HCT116 (cell line): ENCODE data around the gene DYNLT3. TPM values are rescaled to one million over a fixed set of nuclear protein-coding genes. Genes with fewer than 3 reads are reported as not detected.

Experiments
- ATAC-seq: fragments of 200-7000 bp; cut with Tn5 transposase; 2 replicates; pipeline ENCODE4 v1.9.1; 2020; ENCODE audit warnings: mild to moderate bottlenecking, moderate library complexity
- BruUV-seq: library from RNA; stranded (reverse); fragments of 400-500 nt; replicated peaks from 2 replicates; lab custom pipeline; 2021; lab: Mats Ljungman, UMichigan
- CTCF ChIA-PET: fragments of 300-600 bp; sonication (Branson Sonifier 250); formaldehyde crosslinking; loops from one replicate; lab custom pipeline; 2021; ENCODE audit warnings: antibody characterized with exemption; lab: Charles Lee
- POLR2A ChIA-PET: fragments of 300-600, 350-600 bp; sonication (Branson Sonifier 250); formaldehyde crosslinking; loops from one replicate; lab custom pipeline; 2021; ENCODE audit warnings: antibody characterized with exemption; lab: Charles Lee
- RAD21 ChIA-PET, 2 experiments: fragments of 300-600 bp; sonication (Branson Sonifier 250); formaldehyde crosslinking; loops; one replicate each; lab custom pipeline; 2023; ENCODE audit warnings: low total read pairs in 2 of 2; ENCODE audit not compliant: uncharacterized antibody in 2 of 2, unreplicated experiment in 2 of 2, low non-redundant PET in 1 of 2; lab: Charles Lee
- DNase-seq: peaks from one replicate; pipeline ENCODE4 v3.0.0-alpha.2; 2010; ENCODE audit warnings: low read depth, low spot score
- H2AFZ ChIP-seq: fragments of 200-600 bp; shearing (Covaris generic), sonication (generic); 2 replicates; pipeline ENCODE4 v1.6.1; 2017; ENCODE audit warnings: low read depth, mixed run types, mixed read lengths, antibody characterized with exemption, low read length; ENCODE audit not compliant: poor library complexity, severe bottlenecking
- H3K27ac ChIP-seq: 2 replicates; pipeline ENCODE4 v1.5.1; 2012; ENCODE audit warnings: low read depth, low read length
- H3K27me3 ChIP-seq: fragments of 200-600 bp; sonication (generic); 2 replicates; pipeline ENCODE4 v1.6.1; 2016; ENCODE audit warnings: mixed run types, low read length, mixed read lengths; ENCODE audit not compliant: insufficient read depth
- H3K36me3 ChIP-seq, 2 experiments: fragments of 200-500 bp in 1 of 2; fragments of 200-600 bp in 1 of 2; sonication (Bioruptor generic) in 1 of 2; sonication (generic) in 1 of 2; 2 replicates each; pipeline versions ENCODE4 v1.5.1 to v1.6.1; 2014 to 2016; ENCODE audit warnings: low read length in 2 of 2, inconsistent platforms in 1 of 2, mixed read lengths in 1 of 2, mixed run types in 1 of 2; ENCODE audit not compliant: insufficient read depth in 2 of 2, control insufficient read depth in 1 of 2
- H3K4me1 ChIP-seq, 2 experiments: fragments of 200-600 bp in 1 of 2; sonication (generic) in 1 of 2; 2 replicates each; pipeline versions ENCODE4 v1.5.1 to v1.6.1; 2012 to 2017; ENCODE audit warnings: low read length in 2 of 2, inconsistent platforms in 1 of 2, mild to moderate bottlenecking in 1 of 2, mixed read lengths in 1 of 2, mixed run types in 1 of 2, moderate library complexity in 1 of 2; ENCODE audit not compliant: insufficient read depth in 2 of 2, control insufficient read depth in 1 of 2
- H3K4me2 ChIP-seq: fragments of 200-600 bp; sonication (generic); 2 replicates; pipeline ENCODE4 v1.6.1; 2017; ENCODE audit warnings: mixed run types, low read length, mixed read lengths
- H3K4me3 ChIP-seq, 2 experiments: fragments of 200-600 bp in 1 of 2; sonication (generic) in 1 of 2; replicated peaks in 1 of 2; 2 replicates each; pipeline ENCODE4 v1.5.1; 2011 to 2016; ENCODE audit warnings: low read length in 2 of 2, control low read depth in 1 of 2, low read depth in 1 of 2, mild to moderate bottlenecking in 1 of 2, mixed read lengths in 1 of 2, mixed run types in 1 of 2
- H3K79me2 ChIP-seq: fragments of 200-600 bp; sonication (generic); 2 replicates; pipeline ENCODE4 v1.6.1; 2017; ENCODE audit warnings: mild to moderate bottlenecking, mixed run types, low read length, moderate library complexity, mixed read lengths; ENCODE audit not compliant: insufficient read depth
- H3K9ac ChIP-seq: fragments of 200-600 bp; sonication (generic); 2 replicates; pipeline ENCODE4 v1.6.1; 2016; ENCODE audit warnings: low read length, mixed read lengths
- H3K9me2 ChIP-seq: fragments of 200-600 bp; sonication (generic), shearing (Covaris generic); 2 replicates; pipeline ENCODE4 v1.6.1; 2017; ENCODE audit warnings: mixed run types, mild to moderate bottlenecking, moderate library complexity; ENCODE audit not compliant: insufficient read depth
- H3K9me3 ChIP-seq, 2 experiments: fragments of 200-500 bp in 1 of 2; fragments of 200-600 bp in 1 of 2; sonication (Bioruptor generic) in 1 of 2; sonication (generic) in 1 of 2; 2 replicates each; pipeline ENCODE4 v1.6.1; 2014 to 2017; ENCODE audit warnings: low read length in 2 of 2, mixed read lengths in 2 of 2, inconsistent platforms in 1 of 2, low read depth in 1 of 2, mild to moderate bottlenecking in 1 of 2, mixed run types in 1 of 2, moderate library complexity in 1 of 2; ENCODE audit not compliant: control insufficient read depth in 1 of 2, insufficient read depth in 1 of 2
- H4K20me1 ChIP-seq: fragments of 200-600 bp; sonication (generic), shearing (Covaris generic); 2 replicates; pipeline ENCODE4 v1.6.1; 2017; ENCODE audit warnings: mixed run types, mild to moderate bottlenecking, moderate library complexity; ENCODE audit not compliant: insufficient read depth
- CBX3 ChIP-seq: IDR thresholded peaks from 2 replicates; pipeline ENCODE4 v1.6.1; 2012; ENCODE audit warnings: low read depth
- CEBPB ChIP-seq: IDR thresholded peaks from 2 replicates; pipeline ENCODE4 v1.6.1; 2012; ENCODE audit warnings: low read depth
- EGR1 ChIP-seq: IDR thresholded peaks from 2 replicates; pipeline ENCODE4 v1.6.1; 2012; ENCODE audit warnings: low read depth
- EZH2 ChIP-seq: fragments of 200-600 bp; sonication (generic); IDR thresholded peaks from 2 replicates; pipeline ENCODE4 v1.6.1; 2017; ENCODE audit warnings: antibody characterized with exemption, mixed run types
- EZH2phosphoT487 ChIP-seq: fragments of 200-600 bp; IDR thresholded peaks from 2 replicates; pipeline ENCODE4 v1.6.1; 2018; ENCODE audit warnings: antibody characterized with exemption, borderline replicate concordance
- FOSL1 ChIP-seq: IDR thresholded peaks from 2 replicates; pipeline ENCODE4 v1.6.1; 2012; ENCODE audit warnings: low read depth
- POLR2AphosphoS5 ChIP-seq: IDR thresholded peaks from 2 replicates; pipeline ENCODE4 v1.6.1; 2011; ENCODE audit warnings: mild to moderate bottlenecking, low read depth, low read length, moderate library complexity
- RAD21 ChIP-seq: IDR thresholded peaks from 2 replicates; pipeline ENCODE4 v1.6.1; 2012; ENCODE audit warnings: low read depth, mild to moderate bottlenecking
- SRF ChIP-seq: IDR thresholded peaks from 2 replicates; pipeline ENCODE4 v1.6.1; 2012; ENCODE audit warnings: low read depth
- TCF7L2 ChIP-seq: IDR thresholded peaks from 2 replicates; pipeline ENCODE4 v1.7.0; 2011; ENCODE audit warnings: borderline replicate concordance, inconsistent platforms; ENCODE audit not compliant: insufficient read depth, insufficient read length; ENCODE audit errors: extremely low read depth
- YY1 ChIP-seq: IDR thresholded peaks from 2 replicates; pipeline ENCODE4 v1.6.1; 2011; ENCODE audit warnings: low read length, low read depth, moderate library complexity, mild to moderate bottlenecking; ENCODE audit not compliant: insufficient replicate concordance; ENCODE audit errors: extremely low read depth
- ZFX ChIP-seq: fragments of 450-650 bp; IDR thresholded peaks from 2 replicates; pipeline ENCODE4 v1.6.1; 2017
- intact Hi-C: fragments of 100-400 bp; cut with micrococcal nuclease; formaldehyde crosslinking; loops from 2 replicates; pipeline ENCODE4 v1.10.0; 2022
- total RNA-seq: library from RNA; stranded (reverse); gene quantifications from one replicate; pipeline ENCODE4 v1.2.1, GENCODE V29; 2021; ENCODE audit not compliant: unreplicated experiment
- TF ChIP-seq, protein P1 (sequence below): IDR thresholded peaks from 2 replicates; pipeline ENCODE4 v1.6.1; 2012
- TF ChIP-seq, protein P2 (sequence below): IDR thresholded peaks from 2 replicates; pipeline ENCODE4 v1.6.1; 2011; ENCODE audit warnings: mild to moderate bottlenecking, low read length, moderate library complexity; ENCODE audit not compliant: insufficient replicate concordance; ENCODE audit errors: extremely low read depth
- TF ChIP-seq, protein P3 (sequence below), 3 experiments: fragments of 200-600 bp in 1 of 3; sonication (generic) in 1 of 3; IDR thresholded peaks in 2 of 3; conservative IDR thresholded peaks in 1 of 3; 2 replicates each; pipeline ENCODE4 v1.5.1; 2012 to 2017; ENCODE audit warnings: low read depth in 2 of 3, low read length in 2 of 3, antibody characterized with exemption in 1 of 3, borderline replicate concordance in 1 of 3, control low read depth in 1 of 3, mild to moderate bottlenecking in 1 of 3, mixed read lengths in 1 of 3, mixed run types in 1 of 3, moderate library complexity in 1 of 3; ENCODE audit not compliant: insufficient read depth in 1 of 3
- TF ChIP-seq, protein P4 (sequence below): IDR thresholded peaks from 2 replicates; pipeline ENCODE4 v1.6.1; 2012

Gene DYNLT3
- total RNA-seq, 1 experiment from 2014 or later = 20.9 TPM

DNA sequence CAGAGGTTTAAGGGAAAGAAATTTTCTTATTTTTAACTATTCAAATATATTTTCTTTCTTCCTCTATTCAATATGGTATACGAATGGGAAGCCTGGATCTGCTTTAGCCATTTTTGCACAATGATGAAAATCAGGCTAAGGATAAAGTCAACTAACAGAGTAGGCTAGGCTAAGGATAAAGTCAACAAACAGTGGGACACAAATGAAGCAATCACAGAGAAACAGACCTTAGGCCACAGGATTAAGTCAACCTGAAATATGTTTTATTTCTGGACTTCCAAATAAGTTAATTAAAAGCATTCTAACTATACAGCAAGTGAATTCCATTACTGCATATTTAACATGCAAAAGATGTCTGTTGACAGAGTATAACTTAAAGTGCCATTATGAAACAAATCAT, 17.0 kb downstream of the DYNLT3 start:
- Histone ChIP-seq H3K4me1 (no peaks in the 10 kb centered on the region), H3K79me2 (no peaks in the 10 kb centered on the region), H4K20me1 (no peaks in the 10 kb centered on the region), H3K9me3 (no peaks in the 10 kb centered on the region), H3K27ac (no peak overlapping the region), H3K4me3 (no peak overlapping the region), H3K9me2 (no peaks in the 10 kb centered on the region), H3K9ac (no peak overlapping the region), H3K4me2 (no peak overlapping the region), H3K36me3 (no peaks in the 10 kb centered on the region), H2AFZ (no peak overlapping the region), H3K27me3 (no peaks in the 10 kb centered on the region)
- ATAC-seq (no peak), DNase-seq (no peak)
- ChIA-PET POLR2A (no interaction called here), CTCF (no interaction called here), RAD21 (no interaction called here)
- BruUV-seq = no TSS peak
- TF ChIP-seq FOSL1 (no peak), POLR2AphosphoS5 (no peak), SRF (no peak), YY1 (no peak), CBX3 (no peak), ZFX (no peak), CEBPB (no peak), RAD21 (no peak), EZH2 (no peak), EGR1 (no peak), TCF7L2 (no peak), EZH2phosphoT487 (no peak)
- TF ChIP-seq, protein P1, sequence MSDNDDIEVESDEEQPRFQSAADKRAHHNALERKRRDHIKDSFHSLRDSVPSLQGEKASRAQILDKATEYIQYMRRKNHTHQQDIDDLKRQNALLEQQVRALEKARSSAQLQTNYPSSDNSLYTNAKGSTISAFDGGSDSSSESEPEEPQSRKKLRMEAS = no peak
- TF ChIP-seq, protein P2, sequence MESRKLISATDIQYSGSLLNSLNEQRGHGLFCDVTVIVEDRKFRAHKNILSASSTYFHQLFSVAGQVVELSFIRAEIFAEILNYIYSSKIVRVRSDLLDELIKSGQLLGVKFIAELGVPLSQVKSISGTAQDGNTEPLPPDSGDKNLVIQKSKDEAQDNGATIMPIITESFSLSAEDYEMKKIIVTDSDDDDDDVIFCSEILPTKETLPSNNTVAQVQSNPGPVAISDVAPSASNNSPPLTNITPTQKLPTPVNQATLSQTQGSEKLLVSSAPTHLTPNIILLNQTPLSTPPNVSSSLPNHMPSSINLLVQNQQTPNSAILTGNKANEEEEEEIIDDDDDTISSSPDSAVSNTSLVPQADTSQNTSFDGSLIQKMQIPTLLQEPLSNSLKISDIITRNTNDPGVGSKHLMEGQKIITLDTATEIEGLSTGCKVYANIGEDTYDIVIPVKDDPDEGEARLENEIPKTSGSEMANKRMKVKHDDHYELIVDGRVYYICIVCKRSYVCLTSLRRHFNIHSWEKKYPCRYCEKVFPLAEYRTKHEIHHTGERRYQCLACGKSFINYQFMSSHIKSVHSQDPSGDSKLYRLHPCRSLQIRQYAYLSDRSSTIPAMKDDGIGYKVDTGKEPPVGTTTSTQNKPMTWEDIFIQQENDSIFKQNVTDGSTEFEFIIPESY = no peak
- TF ChIP-seq, protein P3, sequence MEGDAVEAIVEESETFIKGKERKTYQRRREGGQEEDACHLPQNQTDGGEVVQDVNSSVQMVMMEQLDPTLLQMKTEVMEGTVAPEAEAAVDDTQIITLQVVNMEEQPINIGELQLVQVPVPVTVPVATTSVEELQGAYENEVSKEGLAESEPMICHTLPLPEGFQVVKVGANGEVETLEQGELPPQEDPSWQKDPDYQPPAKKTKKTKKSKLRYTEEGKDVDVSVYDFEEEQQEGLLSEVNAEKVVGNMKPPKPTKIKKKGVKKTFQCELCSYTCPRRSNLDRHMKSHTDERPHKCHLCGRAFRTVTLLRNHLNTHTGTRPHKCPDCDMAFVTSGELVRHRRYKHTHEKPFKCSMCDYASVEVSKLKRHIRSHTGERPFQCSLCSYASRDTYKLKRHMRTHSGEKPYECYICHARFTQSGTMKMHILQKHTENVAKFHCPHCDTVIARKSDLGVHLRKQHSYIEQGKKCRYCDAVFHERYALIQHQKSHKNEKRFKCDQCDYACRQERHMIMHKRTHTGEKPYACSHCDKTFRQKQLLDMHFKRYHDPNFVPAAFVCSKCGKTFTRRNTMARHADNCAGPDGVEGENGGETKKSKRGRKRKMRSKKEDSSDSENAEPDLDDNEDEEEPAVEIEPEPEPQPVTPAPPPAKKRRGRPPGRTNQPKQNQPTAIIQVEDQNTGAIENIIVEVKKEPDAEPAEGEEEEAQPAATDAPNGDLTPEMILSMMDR (IDR thresholded peaks at IDR 0.05 in 2 of 3, conservative IDR thresholded peaks at IDR 0.05 in 1 of 3; ENCODE audit: borderline replicate concordance in 1 of 3, insufficient read depth in 1 of 3, low read depth in 2 of 3, low read length in 2 of 3) = no peak
- TF ChIP-seq, protein P4, sequence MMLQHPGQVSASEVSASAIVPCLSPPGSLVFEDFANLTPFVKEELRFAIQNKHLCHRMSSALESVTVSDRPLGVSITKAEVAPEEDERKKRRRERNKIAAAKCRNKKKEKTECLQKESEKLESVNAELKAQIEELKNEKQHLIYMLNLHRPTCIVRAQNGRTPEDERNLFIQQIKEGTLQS = no peak
- intact Hi-C loops = no loop called here
